B cell (primary cell): ENCODE results near the gene SRSF6. TPM values are rescaled to one million over a fixed set of nuclear protein-coding genes. Genes with fewer than 3 reads are reported as not detected.

Source experiments
- ATAC-seq: fragments of 200-7000 bp; cut with Tn5 transposase; one replicate; pipeline ENCODE4 v1.10.0; 2021; ENCODE audit warnings: low read depth, mild to moderate bottlenecking, moderate number of reproducible peaks, moderate library complexity
- CTCF ChIA-PET: fragments of 350-600 bp; sonication (Branson Sonifier 250); formaldehyde crosslinking; loops from one replicate; lab custom pipeline; 2021; ENCODE audit warnings: antibody characterized with exemption, inconsistent platforms; lab: Charles Lee
- POLR2A ChIA-PET: fragments of 350-600 bp; sonication (Branson Sonifier 250); formaldehyde crosslinking; loops from one replicate; lab custom pipeline; 2021; ENCODE audit warnings: antibody characterized with exemption; lab: Charles Lee
- DNase-seq: peaks from one replicate; pipeline ENCODE4 v3.0.0; 2013
- H2AFZ ChIP-seq: 2 replicates; pipeline ENCODE4 v1.6.1; 2012; ENCODE audit warnings: mild to moderate bottlenecking, low read depth, low read length; ENCODE audit not compliant: insufficient read depth, poor library complexity, severe bottlenecking
- H3K27ac ChIP-seq, 2 donors: 1 replicate in 1 of 2; 2 replicates in 1 of 2; pipeline ENCODE4 v1.5.1; 2012 to 2013; ENCODE audit warnings: low read length in 2 of 2, mild to moderate bottlenecking in 2 of 2, moderate library complexity in 1 of 2
- H3K27me3 ChIP-seq, 4 experiments: fragments of 200-600 bp in 1 of 4; sonication (generic) in 1 of 4; replicated peaks in 1 of 4; 1 replicate in 2 of 4; 2 replicates in 2 of 4; pipeline versions ENCODE4 v1.6.1 to v1.7.0; 2013 to 2016; ENCODE audit warnings: low read length in 3 of 4, mild to moderate bottlenecking in 2 of 4, mixed read lengths in 1 of 4, moderate library complexity in 1 of 4; ENCODE audit not compliant: insufficient read depth in 4 of 4, control insufficient read depth in 3 of 4; ENCODE audit errors: control extremely low read depth in 1 of 4
- H3K36me3 ChIP-seq, 2 experiments: replicated peaks in 1 of 2; 1 replicate in 1 of 2; 2 replicates in 1 of 2; pipeline versions ENCODE4 v1.6.1 to v1.7.1; 2013; ENCODE audit warnings: low read length in 1 of 2; ENCODE audit not compliant: insufficient read depth in 2 of 2, control insufficient read depth in 1 of 2; ENCODE audit errors: control extremely low read depth in 1 of 2, extremely low read depth in 1 of 2
- H3K4me1 ChIP-seq, 2 donors: fragments of 200-600 bp in 1 of 2; sonication (generic) in 1 of 2; 1 replicate in 1 of 2; 2 replicates in 1 of 2; pipeline versions ENCODE4 v1.5.1 to v1.6.1; 2013 to 2017; ENCODE audit warnings: low read length in 2 of 2; ENCODE audit not compliant: control insufficient read depth in 2 of 2, insufficient read depth in 2 of 2
- H3K4me2 ChIP-seq: replicated peaks from 2 replicates; pipeline ENCODE3; 2012; ENCODE audit warnings: mild to moderate bottlenecking, low read depth, low read length; ENCODE audit not compliant: poor library complexity, severe bottlenecking
- H3K4me3 ChIP-seq, 5 experiments: fragments of 200-600 bp in 1 of 5; sonication (generic) in 1 of 5; 1 replicate in 3 of 5; 2 replicates in 2 of 5; pipeline versions ENCODE4 v1.5.1 to v1.7.0; 2011 to 2016; ENCODE audit warnings: low read length in 4 of 5, mild to moderate bottlenecking in 4 of 5, low read depth in 2 of 5, control low read depth in 1 of 5, moderate library complexity in 1 of 5; ENCODE audit not compliant: insufficient read depth in 1 of 5; ENCODE audit errors: control extremely low read depth in 1 of 5, extremely low read depth in 1 of 5
- H3K79me2 ChIP-seq: fragments of 200-600 bp; sonication (generic); one replicate; pipeline ENCODE4 v1.6.0; 2016; ENCODE audit warnings: low read length; ENCODE audit not compliant: control insufficient read depth, insufficient read depth
- H3K9ac ChIP-seq: fragments of 200-600 bp; sonication (generic); 2 replicates; pipeline ENCODE4 v1.6.1; 2017; ENCODE audit warnings: mild to moderate bottlenecking, low read length, moderate library complexity
- H3K9me3 ChIP-seq, 3 donors: one replicate each; pipeline versions ENCODE4 v1.6.1 to v1.7.1; 2013; ENCODE audit warnings: low read length in 2 of 3; ENCODE audit not compliant: control insufficient read depth in 2 of 3, insufficient read depth in 1 of 3; ENCODE audit errors: control extremely low read depth in 1 of 3
- H4K20me1 ChIP-seq: 2 replicates; pipeline ENCODE4 v1.6.0; 2012; ENCODE audit warnings: mild to moderate bottlenecking, low read length; ENCODE audit not compliant: insufficient read depth, control insufficient read depth, poor library complexity, severe bottlenecking
- H3K27ac Mint-ChIP-seq: one replicate; pipeline ENCODE4 v1.8.0; 2021; ENCODE audit warnings: mixed read lengths
- H3K27me3 Mint-ChIP-seq: one replicate; pipeline ENCODE4 v1.8.0; 2021; ENCODE audit warnings: mixed read lengths
- H3K4me1 Mint-ChIP-seq: one replicate; pipeline ENCODE4 v1.8.0; 2021; ENCODE audit warnings: mixed read lengths
- H3K4me3 Mint-ChIP-seq: one replicate; pipeline ENCODE4 v1.8.0; 2021; ENCODE audit warnings: mixed read lengths
- H3K9me3 Mint-ChIP-seq: one replicate; pipeline ENCODE4 v1.8.0; 2022; ENCODE audit warnings: mixed read lengths; ENCODE audit not compliant: insufficient read depth
- EZH2 ChIP-seq: IDR thresholded peaks from 2 replicates; pipeline ENCODE4 v1.6.1; 2012; ENCODE audit warnings: borderline replicate concordance, low read depth, mild to moderate bottlenecking, moderate library complexity, low read length; ENCODE audit not compliant: insufficient read depth, poor library complexity, severe bottlenecking
- WGBS: methylation state at CpG from one replicate; pipeline ENCODE4 v1.1.5; 2013; ENCODE audit warnings: missing lambda C conversion rate; ENCODE audit not compliant: insufficient coverage; 5-methylcytosine and 5-hydroxymethylcytosine counted together
- intact Hi-C: fragments of 100-400 bp; cut with micrococcal nuclease; formaldehyde crosslinking; loops from one replicate; pipeline ENCODE4 v1.10.0; 2022
- polyA plus RNA-seq: library from polyadenylated mRNA; depleted of rRNA; stranded (reverse); fragments of >200 nt; gene quantifications from 2 replicates; pipeline ENCODE4 v1.2.3, GENCODE V29; 2012
- total RNA-seq, 2 donors: library from RNA; stranded (reverse); fragments of 120-200 nt in 1 of 2; gene quantifications; 1 replicate in 1 of 2; 2 replicates in 1 of 2; pipeline versions ENCODE4 v1.2.3 to v1.2.4, GENCODE V29; 2013 to 2022
- TF ChIP-seq, protein P1 (sequence below): fragments of 200-600 bp; IDR thresholded peaks from one replicate; pipeline ENCODE4 v1.8.0; 2022; ENCODE audit warnings: antibody characterized with exemption, mild to moderate bottlenecking

The SRSF6 gene
- total and polyA plus RNA-seq, 2 donors (not counting 1 experiment from before 2014, with no cell fraction given): 201 to 296 TPM

DNA sequence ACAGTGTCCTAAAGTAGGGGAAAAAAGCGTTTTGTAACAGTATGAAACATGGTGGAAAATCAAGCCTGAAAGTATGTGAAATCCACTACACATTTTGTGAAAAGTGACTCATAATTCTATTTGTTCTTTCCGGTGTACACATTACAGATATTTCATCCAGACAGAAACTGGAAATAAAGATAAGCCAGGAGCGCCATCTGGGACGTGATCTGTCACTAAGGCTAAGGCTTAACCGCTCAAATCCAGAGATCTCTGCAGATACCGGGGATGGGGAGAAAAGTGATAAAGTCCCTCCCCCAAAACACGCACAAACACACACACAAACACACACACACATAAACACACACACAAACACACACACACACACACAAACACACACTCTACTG lies 26.6 kb upstream of the SRSF6 start:
- ChIA-PET CTCF (no interaction called here), POLR2A (no interaction called here)
- no peaks in the 10 kb centered on the region for H3K9me3 ChIP-seq
- TF ChIP-seq EZH2: no peak
- TF ChIP-seq, protein P1, sequence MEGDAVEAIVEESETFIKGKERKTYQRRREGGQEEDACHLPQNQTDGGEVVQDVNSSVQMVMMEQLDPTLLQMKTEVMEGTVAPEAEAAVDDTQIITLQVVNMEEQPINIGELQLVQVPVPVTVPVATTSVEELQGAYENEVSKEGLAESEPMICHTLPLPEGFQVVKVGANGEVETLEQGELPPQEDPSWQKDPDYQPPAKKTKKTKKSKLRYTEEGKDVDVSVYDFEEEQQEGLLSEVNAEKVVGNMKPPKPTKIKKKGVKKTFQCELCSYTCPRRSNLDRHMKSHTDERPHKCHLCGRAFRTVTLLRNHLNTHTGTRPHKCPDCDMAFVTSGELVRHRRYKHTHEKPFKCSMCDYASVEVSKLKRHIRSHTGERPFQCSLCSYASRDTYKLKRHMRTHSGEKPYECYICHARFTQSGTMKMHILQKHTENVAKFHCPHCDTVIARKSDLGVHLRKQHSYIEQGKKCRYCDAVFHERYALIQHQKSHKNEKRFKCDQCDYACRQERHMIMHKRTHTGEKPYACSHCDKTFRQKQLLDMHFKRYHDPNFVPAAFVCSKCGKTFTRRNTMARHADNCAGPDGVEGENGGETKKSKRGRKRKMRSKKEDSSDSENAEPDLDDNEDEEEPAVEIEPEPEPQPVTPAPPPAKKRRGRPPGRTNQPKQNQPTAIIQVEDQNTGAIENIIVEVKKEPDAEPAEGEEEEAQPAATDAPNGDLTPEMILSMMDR: no peak
- no peak overlapping the region for H3K4me2 ChIP-seq
- no peaks in the 10 kb centered on the region for H3K4me1 ChIP-seq
- Mint-ChIP-seq H3K4me1 (no peaks in the 10 kb centered on the region), H3K9me3 (no peaks in the 10 kb centered on the region), H3K27ac (no peak overlapping the region), H3K27me3 (peaks cover 39% of the 10 kb centered on the region), H3K4me3 (no peak overlapping the region)
- H2AFZ ChIP-seq: no peak overlapping the region
- WGBS: 88% methylated on average over 3 of the region's 7 CpGs
- H3K9ac ChIP-seq: no peak overlapping the region
- DNase-seq (no peak), ATAC-seq (no peak)
- H3K4me3 ChIP-seq: no peak overlapping the region
- H3K36me3 ChIP-seq: no peaks in the 10 kb centered on the region
- intact Hi-C loops: no loop called here
- H3K27me3 ChIP-seq: peaks cover 0 to 8% (median 0%) of the 10 kb centered on the region in 4 experiments
- H3K27ac ChIP-seq: no peak overlapping the region
- no peaks in the 10 kb centered on the region for H4K20me1 ChIP-seq
- H3K79me2 ChIP-seq: no peaks in the 10 kb centered on the region

DNA sequence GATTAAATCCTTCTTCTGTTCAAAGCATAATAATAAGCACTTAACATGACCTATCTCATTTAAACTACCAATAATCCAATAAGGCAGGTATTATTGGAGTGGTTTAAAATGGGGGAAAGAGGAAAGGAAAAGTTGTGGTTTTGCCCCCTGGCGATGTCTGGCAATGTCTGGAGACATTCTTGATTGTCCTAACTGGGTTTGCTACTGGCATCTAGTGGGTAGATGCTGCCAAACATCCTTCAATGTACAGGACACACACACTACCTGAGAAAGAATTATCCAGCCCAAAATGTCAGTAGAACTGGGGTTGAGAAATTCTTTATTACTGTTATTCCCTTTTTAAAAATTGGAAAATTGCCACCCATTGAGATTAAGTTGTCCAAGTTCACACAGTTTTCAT lies 25.2 kb upstream of the SRSF6 start:
- Histone ChIP-seq H3K9me3 (no peaks in the 10 kb centered on the region), H3K4me2 (no peak overlapping the region), H3K79me2 (no peaks in the 10 kb centered on the region), H4K20me1 (no peaks in the 10 kb centered on the region), H3K4me3 (no peak overlapping the region), H2AFZ (no peak overlapping the region), H3K4me1 (no peaks in the 10 kb centered on the region), H3K9ac (no peak overlapping the region), H3K27me3 (peaks cover 0 to 8% (median 0%) of the 10 kb centered on the region in 4 experiments), H3K27ac (no peak overlapping the region), H3K36me3 (no peaks in the 10 kb centered on the region)
- ATAC-seq: no peak
- DNase-seq: no peak
- no CpG with 5 or more reads among the region's 1 CpG for WGBS
- H3K4me1 Mint-ChIP-seq: peaks cover 2% of the 10 kb centered on the region
- no peak overlapping the region for H3K4me3 Mint-ChIP-seq
- no peak overlapping the region for H3K27ac Mint-ChIP-seq
- peaks cover 32% of the 10 kb centered on the region for H3K27me3 Mint-ChIP-seq
- H3K9me3 Mint-ChIP-seq: no peaks in the 10 kb centered on the region
- ChIA-PET POLR2A (no interaction called here), CTCF (no interaction called here)
- no peak for TF ChIP-seq EZH2
- TF ChIP-seq, protein P1: no peak
- intact Hi-C loops: no loop called here
